Cardiac septum (tissue), 1 donor: Measurements from ENCODE around the gene ZNF718. TPM values are rescaled to one million over a fixed set of nuclear protein-coding genes. Genes with fewer than 3 reads are reported as not detected.
"Not testable (repeated sequence)": the region's sequence is repeated elsewhere in the genome, so short reads cannot be mapped to it uniquely, and the experiment has no call there.

Experiments used
- DNase-seq: peaks from one replicate; pipeline ENCODE4 v3.0.0-alpha.2; 2020; ENCODE audit warnings: low spot score
- intact Hi-C: fragments of 100-400 bp; cut with DNase I; formaldehyde crosslinking; loops from one replicate; pipeline ENCODE4 v1.14.0; 2022
- total RNA-seq: library from RNA; stranded (reverse); fragmentation: NEBNext Ultra II Directional; extraction: Animal tissue kit (Norgen Biotek cat#: 25700); gene quantifications from one replicate; pipeline ENCODE4 v1.2.1, GENCODE V29; 2021
- donor health status: DM: no; HTN: no; CAD: no.

ZNF718 gene
- total RNA-seq, 1 donor from 2014 or later: 5.0 TPM

DNA sequence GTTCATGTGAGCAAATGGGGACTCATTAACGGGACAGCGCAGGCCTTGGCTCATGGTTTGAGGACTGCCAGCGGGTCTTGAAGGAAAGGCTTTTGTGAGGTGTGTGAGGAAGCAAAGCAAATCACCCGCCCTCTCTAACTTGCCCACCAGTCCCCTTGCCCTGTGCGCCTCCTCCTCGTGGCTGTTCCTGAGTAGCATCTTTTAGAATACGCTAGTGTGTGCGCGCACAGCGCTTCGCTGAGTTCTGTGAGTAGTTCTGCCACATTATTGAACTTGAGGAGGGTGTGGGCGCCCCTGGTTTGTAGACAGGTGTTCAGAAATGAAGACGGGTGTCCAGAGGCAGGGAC is 88.9 kb downstream of the ZNF718 start:
- intact Hi-C loops: loop anchor here (5.0 kb wide), 1 partner anchor 91 kb away; the partner anchor contains the start of gene ZNF718
- not testable (repeated sequence) for DNase-seq

Other genes with a start within 250 kb of the ZNF718 start
- gene ZNF595, start 71.2 kb upstream of the ZNF718 start, total RNA-seq: 5.3 TPM
- 0.13 TPM for gene ZNF732, start 181.0 kb downstream of the ZNF718 start, total RNA-seq
- 8.5 TPM for gene ZNF141, start 213.3 kb downstream of the ZNF718 start, total RNA-seq